ENCODE measurements around the gene TMEM135. TPM values are rescaled to one million over a fixed set of nuclear protein-coding genes. Genes with fewer than 3 reads are reported as not detected.

The TMEM135 gene
- total RNA-seq, 1 donor: 30.0 TPM

- TF ChIP-seq CTCF (IDR thresholded peaks at IDR 0.05; ENCODE audit: insufficient read depth, low read length): no peak
- peak; percentile 44 for DNase-seq (ENCODE audit: low read depth)
- no peak overlapping the region for H3K4me3 ChIP-seq (ENCODE audit: low read depth, low read length)
These were observed 175.2 kb downstream of the TMEM135 start for GRCh38 chr11:87212891-87213290.

GRCh38 chr11:87213444-87213843 is 175.7 kb downstream of the TMEM135 start:
- DNase-seq (ENCODE audit: low read depth): no peak
- H3K4me3 ChIP-seq (ENCODE audit: low read depth, low read length): no peak overlapping the region
- TF ChIP-seq CTCF (IDR thresholded peaks at IDR 0.05; ENCODE audit: insufficient read depth, low read length): no peak

- H3K4me3 ChIP-seq (ENCODE audit: low read depth, low read length): no peak overlapping the region
- DNase-seq (ENCODE audit: low read depth): no peak
- TF ChIP-seq CTCF (IDR thresholded peaks at IDR 0.05; ENCODE audit: insufficient read depth, low read length): no peak
These were observed 177.5 kb downstream of the TMEM135 start for GRCh38 chr11:87215236-87215635.

- no peak overlapping the region for H3K4me3 ChIP-seq (ENCODE audit: low read depth, low read length)
- no peak for DNase-seq (ENCODE audit: low read depth)
- no peak for TF ChIP-seq CTCF (IDR thresholded peaks at IDR 0.05; ENCODE audit: insufficient read depth, low read length)
These were observed 181.5 kb downstream of the TMEM135 start for GRCh38 chr11:87219266-87219665.

- H3K4me3 ChIP-seq (ENCODE audit: low read depth, low read length): no peak overlapping the region
- peak; percentile 74 for DNase-seq (ENCODE audit: low read depth)
- no peak for TF ChIP-seq CTCF (IDR thresholded peaks at IDR 0.05; ENCODE audit: insufficient read depth, low read length)
These were observed 186.1 kb downstream of the TMEM135 start for GRCh38 chr11:87223816-87224215.

- no peak for TF ChIP-seq CTCF (IDR thresholded peaks at IDR 0.05; ENCODE audit: insufficient read depth, low read length)
- DNase-seq (ENCODE audit: low read depth): no peak
- no peak overlapping the region for H3K4me3 ChIP-seq (ENCODE audit: low read depth, low read length)
These were observed 186.8 kb downstream of the TMEM135 start for GRCh38 chr11:87224486-87224885.

GRCh38 chr11:87228820-87229219 is 191.1 kb downstream of the TMEM135 start:
- no peak for TF ChIP-seq CTCF (IDR thresholded peaks at IDR 0.05; ENCODE audit: insufficient read depth, low read length)
- H3K4me3 ChIP-seq (ENCODE audit: low read depth, low read length): no peak overlapping the region
- no peak for DNase-seq (ENCODE audit: low read depth)

Data from fibroblast of the aortic adventitia (primary cell).